WTC11 (cell line): ENCODE results near the gene LRP1.

Experiments used
- CBFB ChIP-seq: sonication (generic); formaldehyde crosslinking; IDR thresholded peaks from 2 replicates; pipeline ENCODE4 v1.8.1; 2022; ENCODE audit warnings: mild to moderate bottlenecking, low read depth, missing genetic modification reagents
- IRF2 ChIP-seq: sonication (generic); formaldehyde crosslinking; IDR thresholded peaks from 2 replicates; pipeline ENCODE4 v1.8.0; 2022; ENCODE audit warnings: low read depth, missing genetic modification reagents, borderline replicate concordance
- MYBL2 ChIP-seq: sonication (generic); formaldehyde crosslinking; IDR thresholded peaks from 2 replicates; pipeline ENCODE4 v1.8.1; 2023; ENCODE audit warnings: mild to moderate bottlenecking, moderate library complexity, missing genetic modification reagents
- NR2C2 ChIP-seq: sonication (generic); formaldehyde crosslinking; IDR thresholded peaks from 2 replicates; pipeline ENCODE4 v1.8.0; 2022; ENCODE audit warnings: mild to moderate bottlenecking, missing genetic modification reagents
- SMAD3 ChIP-seq: sonication (generic); formaldehyde crosslinking; IDR thresholded peaks from 2 replicates; pipeline ENCODE4 v1.8.0; 2022; ENCODE audit warnings: missing genetic modification reagents, mild to moderate bottlenecking, borderline replicate concordance
- SP1 ChIP-seq: sonication (generic); formaldehyde crosslinking; conservative IDR thresholded peaks from 2 replicates; pipeline ENCODE4 v1.8.1; 2022; ENCODE audit warnings: missing genetic modification reagents
- TEAD4 ChIP-seq: sonication (generic); formaldehyde crosslinking; IDR thresholded peaks from 2 replicates; pipeline ENCODE4 v1.8.0; 2022; ENCODE audit warnings: mild to moderate bottlenecking, missing genetic modification reagents
- ZNF232 ChIP-seq: sonication (generic); formaldehyde crosslinking; IDR thresholded peaks from 2 replicates; pipeline ENCODE4 v1.8.0; 2022; ENCODE audit warnings: mild to moderate bottlenecking, missing genetic modification reagents
- ZNF423 ChIP-seq: fragments of 250-450 bp; sonication (Bioruptor Pico); IDR thresholded peaks from 2 replicates; pipeline ENCODE4 v2.1.2; 2022; ENCODE audit warnings: mild to moderate bottlenecking, moderate library complexity
- TF ChIP-seq, protein P1 (sequence below): fragments of 200-600 bp; IDR thresholded peaks from 2 replicates; pipeline ENCODE4 v1.8.0; 2022; ENCODE audit warnings: antibody characterized with exemption
- TF ChIP-seq, protein P2 (sequence below): sonication (generic); formaldehyde crosslinking; IDR thresholded peaks from 2 replicates; pipeline ENCODE4 v1.8.1; 2023; ENCODE audit warnings: mild to moderate bottlenecking, missing genetic modification reagents
- TF ChIP-seq, protein P3 (sequence below): sonication (generic); formaldehyde crosslinking; IDR thresholded peaks from 2 replicates; pipeline ENCODE4 v1.8.1; 2023; ENCODE audit warnings: mild to moderate bottlenecking, missing genetic modification reagents
- TF ChIP-seq, protein P4 (sequence below): sonication (generic); formaldehyde crosslinking; IDR thresholded peaks from 2 replicates; pipeline ENCODE4 v1.8.0; 2022; ENCODE audit warnings: mild to moderate bottlenecking, missing genetic modification reagents

DNA sequence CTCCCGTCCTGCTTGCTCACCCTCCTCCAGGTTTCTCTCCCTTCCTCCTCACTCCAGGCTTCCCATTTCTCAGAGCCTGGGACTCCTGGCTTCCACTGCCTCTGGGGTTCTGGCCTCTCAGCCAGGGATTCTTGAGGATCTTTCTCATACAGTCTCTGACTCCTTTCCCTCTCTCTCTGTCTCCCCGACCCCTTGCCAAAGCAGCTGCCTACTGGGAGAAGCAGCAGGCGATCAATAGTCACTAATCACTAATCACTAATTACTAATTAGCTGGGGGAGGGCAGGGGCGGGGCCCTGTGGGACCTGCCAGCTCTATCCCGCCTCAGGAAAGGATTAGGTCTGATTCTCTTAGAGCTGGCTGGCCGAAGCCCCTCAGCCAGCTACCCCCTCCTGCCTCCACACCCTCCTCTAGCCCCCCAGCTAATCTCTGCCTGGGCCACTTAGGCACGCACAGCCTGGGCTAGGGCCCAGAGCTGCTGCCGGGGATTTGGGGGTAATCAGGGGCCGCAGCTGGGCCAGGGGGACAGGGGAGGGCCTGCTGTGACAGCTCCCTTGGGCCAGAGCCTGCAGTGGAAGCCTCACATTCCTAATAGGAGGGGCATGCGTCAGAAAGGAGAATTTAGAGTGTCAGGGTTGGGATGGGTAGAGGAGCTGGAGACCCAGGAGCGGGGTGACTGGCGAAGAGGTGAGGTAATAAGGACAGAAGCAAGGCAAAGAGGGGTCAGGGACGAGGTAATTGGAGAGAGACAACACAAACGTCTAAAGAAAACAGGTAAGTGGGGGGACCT lies 91.1 kb downstream of the LRP1 start:
- no peak for TF ChIP-seq ZNF423 (CRISPR knock-in tag)
- TF ChIP-seq, protein P1, sequence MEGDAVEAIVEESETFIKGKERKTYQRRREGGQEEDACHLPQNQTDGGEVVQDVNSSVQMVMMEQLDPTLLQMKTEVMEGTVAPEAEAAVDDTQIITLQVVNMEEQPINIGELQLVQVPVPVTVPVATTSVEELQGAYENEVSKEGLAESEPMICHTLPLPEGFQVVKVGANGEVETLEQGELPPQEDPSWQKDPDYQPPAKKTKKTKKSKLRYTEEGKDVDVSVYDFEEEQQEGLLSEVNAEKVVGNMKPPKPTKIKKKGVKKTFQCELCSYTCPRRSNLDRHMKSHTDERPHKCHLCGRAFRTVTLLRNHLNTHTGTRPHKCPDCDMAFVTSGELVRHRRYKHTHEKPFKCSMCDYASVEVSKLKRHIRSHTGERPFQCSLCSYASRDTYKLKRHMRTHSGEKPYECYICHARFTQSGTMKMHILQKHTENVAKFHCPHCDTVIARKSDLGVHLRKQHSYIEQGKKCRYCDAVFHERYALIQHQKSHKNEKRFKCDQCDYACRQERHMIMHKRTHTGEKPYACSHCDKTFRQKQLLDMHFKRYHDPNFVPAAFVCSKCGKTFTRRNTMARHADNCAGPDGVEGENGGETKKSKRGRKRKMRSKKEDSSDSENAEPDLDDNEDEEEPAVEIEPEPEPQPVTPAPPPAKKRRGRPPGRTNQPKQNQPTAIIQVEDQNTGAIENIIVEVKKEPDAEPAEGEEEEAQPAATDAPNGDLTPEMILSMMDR: no peak
- TF ChIP-seq, protein P2, sequence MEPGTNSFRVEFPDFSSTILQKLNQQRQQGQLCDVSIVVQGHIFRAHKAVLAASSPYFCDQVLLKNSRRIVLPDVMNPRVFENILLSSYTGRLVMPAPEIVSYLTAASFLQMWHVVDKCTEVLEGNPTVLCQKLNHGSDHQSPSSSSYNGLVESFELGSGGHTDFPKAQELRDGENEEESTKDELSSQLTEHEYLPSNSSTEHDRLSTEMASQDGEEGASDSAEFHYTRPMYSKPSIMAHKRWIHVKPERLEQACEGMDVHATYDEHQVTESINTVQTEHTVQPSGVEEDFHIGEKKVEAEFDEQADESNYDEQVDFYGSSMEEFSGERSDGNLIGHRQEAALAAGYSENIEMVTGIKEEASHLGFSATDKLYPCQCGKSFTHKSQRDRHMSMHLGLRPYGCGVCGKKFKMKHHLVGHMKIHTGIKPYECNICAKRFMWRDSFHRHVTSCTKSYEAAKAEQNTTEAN (CRISPR knock-in tag): no peak
- TF ChIP-seq, protein P3, sequence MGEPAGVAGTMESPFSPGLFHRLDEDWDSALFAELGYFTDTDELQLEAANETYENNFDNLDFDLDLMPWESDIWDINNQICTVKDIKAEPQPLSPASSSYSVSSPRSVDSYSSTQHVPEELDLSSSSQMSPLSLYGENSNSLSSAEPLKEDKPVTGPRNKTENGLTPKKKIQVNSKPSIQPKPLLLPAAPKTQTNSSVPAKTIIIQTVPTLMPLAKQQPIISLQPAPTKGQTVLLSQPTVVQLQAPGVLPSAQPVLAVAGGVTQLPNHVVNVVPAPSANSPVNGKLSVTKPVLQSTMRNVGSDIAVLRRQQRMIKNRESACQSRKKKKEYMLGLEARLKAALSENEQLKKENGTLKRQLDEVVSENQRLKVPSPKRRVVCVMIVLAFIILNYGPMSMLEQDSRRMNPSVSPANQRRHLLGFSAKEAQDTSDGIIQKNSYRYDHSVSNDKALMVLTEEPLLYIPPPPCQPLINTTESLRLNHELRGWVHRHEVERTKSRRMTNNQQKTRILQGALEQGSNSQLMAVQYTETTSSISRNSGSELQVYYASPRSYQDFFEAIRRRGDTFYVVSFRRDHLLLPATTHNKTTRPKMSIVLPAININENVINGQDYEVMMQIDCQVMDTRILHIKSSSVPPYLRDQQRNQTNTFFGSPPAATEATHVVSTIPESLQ (CRISPR knock-in tag): no peak
- TF ChIP-seq ZNF232 (CRISPR knock-in tag): no peak
- no peak for TF ChIP-seq MYBL2 (CRISPR knock-in tag)
- no peak for TF ChIP-seq NR2C2 (CRISPR knock-in tag)
- TF ChIP-seq CBFB (CRISPR knock-in tag): no peak
- no peak for TF ChIP-seq TEAD4 (CRISPR knock-in tag)
- no peak for TF ChIP-seq SP1 (CRISPR knock-in tag)
- TF ChIP-seq IRF2: no peak
- TF ChIP-seq, protein P4, sequence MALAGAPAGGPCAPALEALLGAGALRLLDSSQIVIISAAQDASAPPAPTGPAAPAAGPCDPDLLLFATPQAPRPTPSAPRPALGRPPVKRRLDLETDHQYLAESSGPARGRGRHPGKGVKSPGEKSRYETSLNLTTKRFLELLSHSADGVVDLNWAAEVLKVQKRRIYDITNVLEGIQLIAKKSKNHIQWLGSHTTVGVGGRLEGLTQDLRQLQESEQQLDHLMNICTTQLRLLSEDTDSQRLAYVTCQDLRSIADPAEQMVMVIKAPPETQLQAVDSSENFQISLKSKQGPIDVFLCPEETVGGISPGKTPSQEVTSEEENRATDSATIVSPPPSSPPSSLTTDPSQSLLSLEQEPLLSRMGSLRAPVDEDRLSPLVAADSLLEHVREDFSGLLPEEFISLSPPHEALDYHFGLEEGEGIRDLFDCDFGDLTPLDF (CRISPR knock-in tag): no peak
- no peak for TF ChIP-seq SMAD3 (CRISPR knock-in tag)
